Liver (tissue), 9 donors: ENCODE measurements around the gene CHD8. TPM values are rescaled to one million over a fixed set of nuclear protein-coding genes. Genes with fewer than 3 reads are reported as not detected.

Experiments used
- DNase-seq: peaks from one replicate; pipeline ENCODE4 v3.0.0-alpha.2; 2017; ENCODE audit warnings: low spot score
- H3K27ac ChIP-seq, 2 donors: one replicate each; pipeline ENCODE4 v1.7.0; 2013; ENCODE audit warnings: inconsistent platforms in 2 of 2, low read length in 2 of 2, control low read depth in 1 of 2, low read depth in 1 of 2, mild to moderate bottlenecking in 1 of 2
- H3K27me3 ChIP-seq, 4 donors: one replicate each; pipeline versions ENCODE4 v1.6.1 to v1.7.0; 2013; ENCODE audit warnings: low read length in 3 of 4, inconsistent platforms in 1 of 4, mild to moderate bottlenecking in 1 of 4, moderate library complexity in 1 of 4; ENCODE audit not compliant: control insufficient read depth in 4 of 4, insufficient read depth in 4 of 4
- H3K36me3 ChIP-seq, 4 donors: one replicate each; pipeline versions ENCODE4 v1.6.1 to v1.7.0; 2013; ENCODE audit warnings: low read length in 3 of 4, mild to moderate bottlenecking in 3 of 4, low read depth in 1 of 4, moderate library complexity in 1 of 4; ENCODE audit not compliant: control insufficient read depth in 4 of 4, insufficient read depth in 3 of 4
- H3K4me1 ChIP-seq, 4 donors: one replicate each; pipeline versions ENCODE4 v1.6.1 to v1.7.0; 2013; ENCODE audit warnings: low read length in 3 of 4, mild to moderate bottlenecking in 3 of 4, moderate library complexity in 1 of 4; ENCODE audit not compliant: control insufficient read depth in 4 of 4, insufficient read depth in 4 of 4
- H3K4me3 ChIP-seq, 3 donors: one replicate each; pipeline versions ENCODE4 v1.6.1 to v1.7.0; 2013; ENCODE audit warnings: low read length in 3 of 3, control low read depth in 1 of 3, low read depth in 1 of 3, mild to moderate bottlenecking in 1 of 3
- H3K9ac ChIP-seq, 2 donors: one replicate each; pipeline ENCODE4 v1.7.0; 2013; ENCODE audit warnings: low read length in 2 of 2, mild to moderate bottlenecking in 2 of 2, moderate library complexity in 2 of 2, control low read depth in 1 of 2, low read depth in 1 of 2
- H3K9me3 ChIP-seq, 4 donors: one replicate each; pipeline versions ENCODE4 v1.6.1 to v1.7.0; 2013; ENCODE audit warnings: low read length in 3 of 4; ENCODE audit not compliant: control insufficient read depth in 4 of 4
- EGR1 ChIP-seq, 2 donors: IDR thresholded peaks; 2 replicates each; pipeline ENCODE4 v1.6.1; 2016 to 2018; ENCODE audit warnings: antibody characterized with exemption in 2 of 2, low read depth in 2 of 2
- FOXA1 ChIP-seq: IDR thresholded peaks from 2 replicates; pipeline ENCODE4 v1.6.1; 2016; ENCODE audit warnings: antibody characterized with exemption
- FOXA2 ChIP-seq: IDR thresholded peaks from 2 replicates; pipeline ENCODE4 v1.6.1; 2016; ENCODE audit warnings: antibody characterized with exemption
- GABPA ChIP-seq, 2 donors: IDR thresholded peaks in 1 of 2; conservative IDR thresholded peaks in 1 of 2; 2 replicates each; pipeline ENCODE4 v1.6.1; 2016; ENCODE audit warnings: antibody characterized with exemption in 2 of 2, mild to moderate bottlenecking in 1 of 2, moderate library complexity in 1 of 2
- HNF4A ChIP-seq, 2 donors: conservative IDR thresholded peaks; 2 replicates each; pipeline ENCODE4 v1.6.1; 2016; ENCODE audit warnings: antibody characterized with exemption in 2 of 2, mild to moderate bottlenecking in 2 of 2
- HNF4G ChIP-seq: IDR thresholded peaks from 2 replicates; pipeline ENCODE4 v1.6.1; 2016; ENCODE audit warnings: antibody characterized with exemption
- JUND ChIP-seq, 2 donors: IDR thresholded peaks; 2 replicates each; pipeline ENCODE4 v1.6.1; 2016; ENCODE audit warnings: antibody characterized with exemption in 2 of 2
- NR2F2 ChIP-seq: IDR thresholded peaks from 2 replicates; pipeline ENCODE4 v1.6.1; 2016; ENCODE audit warnings: antibody characterized with exemption
- RAD21 ChIP-seq, 2 donors: IDR thresholded peaks; 2 replicates each; pipeline ENCODE4 v1.6.1; 2016; ENCODE audit warnings: antibody characterized with exemption in 2 of 2, mild to moderate bottlenecking in 2 of 2
- RXRA ChIP-seq, 2 donors: IDR thresholded peaks; 2 replicates each; pipeline ENCODE4 v1.6.1; 2017 to 2018; ENCODE audit warnings: antibody characterized with exemption in 2 of 2, mild to moderate bottlenecking in 1 of 2
- SP1 ChIP-seq: IDR thresholded peaks from 2 replicates; pipeline ENCODE4 v1.6.1; 2018; ENCODE audit warnings: antibody characterized with exemption, mild to moderate bottlenecking
- TAF1 ChIP-seq: conservative IDR thresholded peaks from 2 replicates; pipeline ENCODE4 v1.6.1; 2016; ENCODE audit warnings: antibody characterized with exemption, mild to moderate bottlenecking
- YY1 ChIP-seq: IDR thresholded peaks from 2 replicates; pipeline ENCODE4 v1.6.1; 2016; ENCODE audit warnings: antibody characterized with exemption, mild to moderate bottlenecking
- WGBS: extraction: QIAGEN DNeasy Blood & Tissue Kit; methylation state at CpG from one replicate; pipeline ENCODE4 v1.1.7; 2013; 5-methylcytosine and 5-hydroxymethylcytosine counted together
- polyA plus RNA-seq, 2 donors: library from polyadenylated mRNA; stranded (reverse) in 1 of 2; unstranded in 1 of 2; fragments of 200-250 nt in 1 of 2; fragments of >200 nt in 1 of 2; fragmentation: Nextera tagmentation in 1 of 2; extraction: Ambion mirVana in 1 of 2; gene quantifications; one replicate each; pipeline versions ENCODE4 v1.2.1 to v1.2.3, GENCODE V29; 2013 to 2015
- total RNA-seq, 2 donors: library from RNA; depleted of rRNA; stranded (reverse); fragments of >200 nt; gene quantifications; one replicate each; pipeline ENCODE4 v1.2.3, GENCODE V29; 2014
- TF ChIP-seq, protein P1 (sequence below): IDR thresholded peaks from 2 replicates; pipeline ENCODE4 v1.6.1; 2016; ENCODE audit warnings: antibody characterized with exemption
- TF ChIP-seq, protein P2 (sequence below): fragments of 150-350 bp; IDR thresholded peaks from 2 replicates; pipeline ENCODE4 v1.5.1; 2017; ENCODE audit warnings: improper control_type of control experiment, low read depth, low read length; ENCODE audit not compliant: missing input control
- TF ChIP-seq, protein P3 (sequence below): IDR thresholded peaks from 2 replicates; pipeline ENCODE4 v1.6.1; 2016; ENCODE audit warnings: antibody characterized with exemption
- TF ChIP-seq, protein P4 (sequence below): IDR thresholded peaks from 2 replicates; pipeline ENCODE4 v1.6.1; 2016; ENCODE audit warnings: antibody characterized with exemption
- donor health status: healthy.
- donor health status: healthy.
- donor health status: healthy.
- donor health status: healthy.
- donor health status: healthy.

The CHD8 gene
- total and polyA plus RNA-seq, 4 donors = 9.6 to 29.5 (median 19.2) TPM

DNA sequence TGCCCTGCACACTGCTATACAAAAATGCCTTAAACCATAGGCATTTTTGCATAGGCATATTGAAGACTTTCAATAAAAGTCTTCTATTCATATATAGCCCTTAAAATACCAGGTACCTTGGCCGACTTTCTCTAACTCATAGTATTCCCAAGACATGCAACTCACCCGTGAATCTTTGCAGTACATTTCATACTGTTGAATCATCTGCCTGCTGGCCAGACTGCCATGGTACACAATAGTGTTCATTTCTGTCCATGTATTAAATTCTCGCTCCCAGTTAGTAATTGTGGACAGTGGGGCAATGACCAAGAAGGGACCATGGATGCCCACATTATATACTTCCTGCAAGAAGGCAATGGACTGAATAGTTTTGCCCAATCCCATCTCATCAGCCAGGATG lies 47.8 kb downstream of the CHD8 start:
- WGBS = 88% methylated on average over 3 of the region's 3 CpGs
- peaks cover 12 to 84% (median 77%) of the 10 kb centered on the region in 4 donors for H3K36me3 ChIP-seq
- no peak overlapping the region for H3K4me3 ChIP-seq
- no peaks in the 10 kb centered on the region for H3K4me1 ChIP-seq
- DNase-seq = no peak
- H3K27me3 ChIP-seq = no peaks in the 10 kb centered on the region
- no peak overlapping the region for H3K9ac ChIP-seq
- no peak for TF ChIP-seq FOXA1
- TF ChIP-seq RAD21 (IDR thresholded peaks at IDR 0.05) = no peak
- TF ChIP-seq, protein P1, sequence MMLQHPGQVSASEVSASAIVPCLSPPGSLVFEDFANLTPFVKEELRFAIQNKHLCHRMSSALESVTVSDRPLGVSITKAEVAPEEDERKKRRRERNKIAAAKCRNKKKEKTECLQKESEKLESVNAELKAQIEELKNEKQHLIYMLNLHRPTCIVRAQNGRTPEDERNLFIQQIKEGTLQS = no peak
- TF ChIP-seq, protein P2, sequence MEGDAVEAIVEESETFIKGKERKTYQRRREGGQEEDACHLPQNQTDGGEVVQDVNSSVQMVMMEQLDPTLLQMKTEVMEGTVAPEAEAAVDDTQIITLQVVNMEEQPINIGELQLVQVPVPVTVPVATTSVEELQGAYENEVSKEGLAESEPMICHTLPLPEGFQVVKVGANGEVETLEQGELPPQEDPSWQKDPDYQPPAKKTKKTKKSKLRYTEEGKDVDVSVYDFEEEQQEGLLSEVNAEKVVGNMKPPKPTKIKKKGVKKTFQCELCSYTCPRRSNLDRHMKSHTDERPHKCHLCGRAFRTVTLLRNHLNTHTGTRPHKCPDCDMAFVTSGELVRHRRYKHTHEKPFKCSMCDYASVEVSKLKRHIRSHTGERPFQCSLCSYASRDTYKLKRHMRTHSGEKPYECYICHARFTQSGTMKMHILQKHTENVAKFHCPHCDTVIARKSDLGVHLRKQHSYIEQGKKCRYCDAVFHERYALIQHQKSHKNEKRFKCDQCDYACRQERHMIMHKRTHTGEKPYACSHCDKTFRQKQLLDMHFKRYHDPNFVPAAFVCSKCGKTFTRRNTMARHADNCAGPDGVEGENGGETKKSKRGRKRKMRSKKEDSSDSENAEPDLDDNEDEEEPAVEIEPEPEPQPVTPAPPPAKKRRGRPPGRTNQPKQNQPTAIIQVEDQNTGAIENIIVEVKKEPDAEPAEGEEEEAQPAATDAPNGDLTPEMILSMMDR = no peak
- no peak for TF ChIP-seq SP1
- TF ChIP-seq, protein P3, sequence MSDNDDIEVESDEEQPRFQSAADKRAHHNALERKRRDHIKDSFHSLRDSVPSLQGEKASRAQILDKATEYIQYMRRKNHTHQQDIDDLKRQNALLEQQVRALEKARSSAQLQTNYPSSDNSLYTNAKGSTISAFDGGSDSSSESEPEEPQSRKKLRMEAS = no peak
- no peak for TF ChIP-seq HNF4A (conservative IDR thresholded peaks at IDR 0.05)
- TF ChIP-seq TAF1 = no peak
- TF ChIP-seq YY1 = no peak
- TF ChIP-seq GABPA (IDR thresholded peaks at IDR 0.05 in 1 of 2, conservative IDR thresholded peaks at IDR 0.05 in 1 of 2) = no peak
- H3K27ac ChIP-seq = no peak overlapping the region
- no peaks in the 10 kb centered on the region for H3K9me3 ChIP-seq

DNA sequence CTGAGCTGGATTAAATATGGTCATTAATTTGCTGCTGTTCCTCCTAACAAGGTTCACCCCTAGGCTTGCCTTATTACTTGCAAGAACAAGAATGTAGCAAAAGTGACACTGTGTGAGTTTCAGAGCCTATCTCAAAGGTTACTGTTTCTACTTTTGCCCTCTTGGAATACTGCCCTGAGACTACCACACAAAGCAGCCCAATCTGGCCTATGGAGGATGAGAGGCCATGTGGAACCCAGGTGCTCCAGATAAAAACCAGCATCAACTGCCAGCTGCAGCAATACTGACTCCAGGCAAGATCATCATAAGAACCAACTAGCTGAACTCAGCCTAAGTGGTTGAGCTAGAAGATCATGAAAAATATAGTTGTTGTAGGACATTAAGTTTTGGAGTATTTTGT lies 49.7 kb downstream of the CHD8 start:
- no peak overlapping the region for H3K9ac ChIP-seq
- no peak for DNase-seq

DNA sequence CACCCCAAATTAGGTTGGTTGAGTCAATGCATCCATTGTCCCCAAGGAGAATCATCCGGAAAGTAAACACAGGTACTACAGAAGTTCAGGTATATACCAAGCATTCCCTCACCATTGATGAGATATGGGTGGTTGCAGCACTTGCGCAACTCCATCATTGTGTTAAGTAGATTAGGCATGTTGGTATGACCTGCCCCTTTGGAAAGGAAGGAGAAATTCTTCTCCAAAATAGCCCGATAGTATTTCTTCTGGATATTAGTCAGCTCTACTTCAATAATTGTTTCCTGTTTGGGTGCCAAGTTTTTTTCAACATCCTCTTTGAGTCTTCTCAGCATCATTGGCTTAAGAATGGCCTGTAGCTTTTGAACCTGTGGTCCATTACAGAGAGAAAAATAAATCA lies 50.8 kb downstream of the CHD8 start:
- DNase-seq = no peak
- Histone ChIP-seq H3K4me3 (no peak overlapping the region), H3K27me3 (no peaks in the 10 kb centered on the region), H3K36me3 (peaks cover 18 to 90% (median 83%) of the 10 kb centered on the region in 4 donors), H3K4me1 (no peaks in the 10 kb centered on the region), H3K9me3 (no peaks in the 10 kb centered on the region), H3K27ac (no peak overlapping the region), H3K9ac (no peak overlapping the region)
- WGBS = 86% methylated on average over 3 of the region's 3 CpGs
- TF ChIP-seq YY1 = no peak
- TF ChIP-seq HNF4G = no peak
- TF ChIP-seq GABPA (IDR thresholded peaks at IDR 0.05 in 1 of 2, conservative IDR thresholded peaks at IDR 0.05 in 1 of 2) = no peak
- TF ChIP-seq, protein P1 = no peak
- no peak for TF ChIP-seq EGR1 (IDR thresholded peaks at IDR 0.05; ENCODE audit: low read depth in 2 of 2)
- no peak for TF ChIP-seq RXRA (IDR thresholded peaks at IDR 0.05)
- TF ChIP-seq TAF1 = no peak
- no peak for TF ChIP-seq SP1
- TF ChIP-seq HNF4A (conservative IDR thresholded peaks at IDR 0.05) = no peak
- no peak for TF ChIP-seq NR2F2
- TF ChIP-seq FOXA2 = no peak
- TF ChIP-seq, protein P4, sequence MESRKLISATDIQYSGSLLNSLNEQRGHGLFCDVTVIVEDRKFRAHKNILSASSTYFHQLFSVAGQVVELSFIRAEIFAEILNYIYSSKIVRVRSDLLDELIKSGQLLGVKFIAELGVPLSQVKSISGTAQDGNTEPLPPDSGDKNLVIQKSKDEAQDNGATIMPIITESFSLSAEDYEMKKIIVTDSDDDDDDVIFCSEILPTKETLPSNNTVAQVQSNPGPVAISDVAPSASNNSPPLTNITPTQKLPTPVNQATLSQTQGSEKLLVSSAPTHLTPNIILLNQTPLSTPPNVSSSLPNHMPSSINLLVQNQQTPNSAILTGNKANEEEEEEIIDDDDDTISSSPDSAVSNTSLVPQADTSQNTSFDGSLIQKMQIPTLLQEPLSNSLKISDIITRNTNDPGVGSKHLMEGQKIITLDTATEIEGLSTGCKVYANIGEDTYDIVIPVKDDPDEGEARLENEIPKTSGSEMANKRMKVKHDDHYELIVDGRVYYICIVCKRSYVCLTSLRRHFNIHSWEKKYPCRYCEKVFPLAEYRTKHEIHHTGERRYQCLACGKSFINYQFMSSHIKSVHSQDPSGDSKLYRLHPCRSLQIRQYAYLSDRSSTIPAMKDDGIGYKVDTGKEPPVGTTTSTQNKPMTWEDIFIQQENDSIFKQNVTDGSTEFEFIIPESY = no peak
- no peak for TF ChIP-seq FOXA1
- TF ChIP-seq, protein P3 = no peak
- no peak for TF ChIP-seq JUND (IDR thresholded peaks at IDR 0.05)
- TF ChIP-seq, protein P2 = no peak

More for the DNA sequence above, 49.7 kb downstream of the CHD8 start:
- no peaks in the 10 kb centered on the region for H3K9me3 ChIP-seq
- H3K4me1 ChIP-seq = no peaks in the 10 kb centered on the region
- TF ChIP-seq SP1 (no peak), TAF1 (no peak), YY1 (no peak), HNF4A (conservative IDR thresholded peaks at IDR 0.05) (peak in 1 of 2 donors; percentile 8), JUND (IDR thresholded peaks at IDR 0.05) (no peak), FOXA2 (no peak)
- no peaks in the 10 kb centered on the region for H3K27me3 ChIP-seq
- H3K36me3 ChIP-seq = peaks cover 16 to 86% (median 82%) of the 10 kb centered on the region in 4 donors
- H3K27ac ChIP-seq = no peak overlapping the region
- no peak overlapping the region for H3K4me3 ChIP-seq
